Measurements from ENCODE around the gene HESX1.

The HESX1 gene

GRCh38 chr3:57184526-57184925, 15.3 kb downstream of the HESX1 start:
- TF ChIP-seq, protein P1, sequence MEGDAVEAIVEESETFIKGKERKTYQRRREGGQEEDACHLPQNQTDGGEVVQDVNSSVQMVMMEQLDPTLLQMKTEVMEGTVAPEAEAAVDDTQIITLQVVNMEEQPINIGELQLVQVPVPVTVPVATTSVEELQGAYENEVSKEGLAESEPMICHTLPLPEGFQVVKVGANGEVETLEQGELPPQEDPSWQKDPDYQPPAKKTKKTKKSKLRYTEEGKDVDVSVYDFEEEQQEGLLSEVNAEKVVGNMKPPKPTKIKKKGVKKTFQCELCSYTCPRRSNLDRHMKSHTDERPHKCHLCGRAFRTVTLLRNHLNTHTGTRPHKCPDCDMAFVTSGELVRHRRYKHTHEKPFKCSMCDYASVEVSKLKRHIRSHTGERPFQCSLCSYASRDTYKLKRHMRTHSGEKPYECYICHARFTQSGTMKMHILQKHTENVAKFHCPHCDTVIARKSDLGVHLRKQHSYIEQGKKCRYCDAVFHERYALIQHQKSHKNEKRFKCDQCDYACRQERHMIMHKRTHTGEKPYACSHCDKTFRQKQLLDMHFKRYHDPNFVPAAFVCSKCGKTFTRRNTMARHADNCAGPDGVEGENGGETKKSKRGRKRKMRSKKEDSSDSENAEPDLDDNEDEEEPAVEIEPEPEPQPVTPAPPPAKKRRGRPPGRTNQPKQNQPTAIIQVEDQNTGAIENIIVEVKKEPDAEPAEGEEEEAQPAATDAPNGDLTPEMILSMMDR (IDR thresholded peaks at IDR 0.05; ENCODE audit: low read length, missing control alignments): no peak
- H3K4me3 ChIP-seq (replicated peaks; ENCODE audit: low read depth, low read length): no peak overlapping the region
- no peak for DNase-seq (ENCODE audit: low read depth)

DNA sequence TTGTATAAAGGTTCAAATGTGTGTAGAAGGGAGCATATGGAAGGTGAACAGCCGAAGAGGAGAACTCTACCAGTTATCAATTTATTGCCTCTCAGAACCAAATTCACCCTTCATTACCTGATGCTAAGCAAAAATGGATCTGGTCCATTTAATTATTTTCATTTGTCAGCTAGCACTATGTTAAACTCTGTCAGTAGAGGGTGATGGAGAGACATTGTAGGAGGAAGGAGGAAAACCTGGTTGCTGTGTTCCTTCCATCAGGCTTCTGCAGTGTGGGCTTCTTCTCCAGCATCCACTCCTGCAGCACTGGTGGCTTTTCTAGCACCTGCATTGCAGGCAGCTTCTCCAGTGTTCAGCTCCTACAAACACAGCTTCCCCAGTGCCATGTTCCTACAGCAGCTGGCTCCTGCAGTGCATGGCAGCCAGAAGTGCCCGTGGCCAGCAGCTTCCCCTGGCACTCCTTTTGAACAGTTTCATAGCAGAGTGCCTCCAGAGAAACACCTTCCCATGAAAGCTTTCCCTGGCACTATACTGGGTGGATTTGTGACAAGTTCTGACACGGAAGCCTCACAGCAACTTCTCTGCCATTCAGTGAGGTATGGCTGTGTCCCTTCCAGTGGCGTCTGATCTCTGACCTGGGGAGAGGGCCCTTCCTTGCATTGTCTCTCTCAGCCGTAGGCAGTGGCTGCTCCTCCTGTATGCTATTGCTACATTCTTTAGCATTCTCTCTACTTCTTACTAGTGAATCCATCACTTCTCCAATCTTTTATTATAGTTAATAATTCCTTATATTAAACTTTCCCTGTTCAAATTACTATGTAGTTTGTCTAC, 20.0 kb downstream of the HESX1 start:
- peak; percentile 49 for DNase-seq (ENCODE audit: low read depth)
- TF ChIP-seq, protein P1 (IDR thresholded peaks at IDR 0.05; ENCODE audit: low read length, missing control alignments): peak; percentile 51
- no peak overlapping the region for H3K4me3 ChIP-seq (replicated peaks; ENCODE audit: low read depth, low read length)

DNA sequence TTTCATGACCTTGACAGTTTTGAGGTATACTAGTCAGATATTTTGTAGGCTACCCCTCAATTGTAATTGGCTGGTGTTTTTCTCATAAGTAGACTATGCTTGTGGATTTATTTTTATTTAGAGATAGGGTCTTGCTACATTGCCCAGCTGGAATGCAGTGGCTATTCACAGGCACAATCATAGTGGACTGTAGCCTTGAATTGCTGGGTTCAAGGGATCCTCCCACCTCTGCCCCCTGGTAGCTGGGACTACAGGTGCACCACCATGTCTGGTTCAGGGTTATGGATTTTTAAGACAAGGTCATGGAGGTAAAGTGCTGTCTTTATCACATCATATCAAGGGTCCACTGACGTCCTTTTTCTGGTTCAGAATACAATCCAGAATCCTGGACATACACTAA, 23.7 kb downstream of the HESX1 start:
- no peak for DNase-seq (ENCODE audit: low read depth)
- TF ChIP-seq, protein P1 (IDR thresholded peaks at IDR 0.05; ENCODE audit: low read length, missing control alignments): no peak
- no peak overlapping the region for H3K4me3 ChIP-seq (replicated peaks; ENCODE audit: low read depth, low read length)

GRCh38 chr3:57173687-57174086, 26.1 kb downstream of the HESX1 start:
- no peak for DNase-seq (ENCODE audit: low read depth)
- no peak overlapping the region for H3K4me3 ChIP-seq (replicated peaks; ENCODE audit: low read depth, low read length)
- TF ChIP-seq, protein P1 (IDR thresholded peaks at IDR 0.05; ENCODE audit: low read length, missing control alignments): no peak

DNA sequence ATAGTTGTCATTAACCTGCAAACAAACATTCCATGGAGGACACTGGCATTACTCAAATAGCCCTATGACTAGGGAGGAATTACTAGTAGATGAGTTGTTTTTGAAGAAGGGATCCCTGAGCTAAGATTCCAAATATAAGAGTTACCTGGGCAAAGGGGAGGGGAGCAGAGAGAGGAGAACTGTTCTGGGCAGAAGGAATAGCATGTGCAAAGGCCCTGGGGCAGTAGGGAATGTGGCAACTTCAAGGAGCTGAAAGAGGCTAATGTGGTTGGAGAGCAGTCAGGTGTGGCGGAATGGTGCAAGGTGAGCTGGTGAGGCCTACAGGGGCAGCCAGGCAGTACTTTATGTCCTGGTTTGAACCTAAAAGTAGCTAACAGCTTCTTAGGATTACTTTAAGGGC, 28.8 kb downstream of the HESX1 start:
- DNase-seq (ENCODE audit: low read depth): no peak
- no peak overlapping the region for H3K4me3 ChIP-seq (replicated peaks; ENCODE audit: low read depth, low read length)
- TF ChIP-seq, protein P1 (IDR thresholded peaks at IDR 0.05; ENCODE audit: low read length, missing control alignments): no peak

- TF ChIP-seq, protein P1 (IDR thresholded peaks at IDR 0.05; ENCODE audit: low read length, missing control alignments): peak; percentile 69
- peak overlapping the region; percentile 56 for H3K4me3 ChIP-seq (replicated peaks; ENCODE audit: low read depth, low read length)
- peak; percentile 71 for DNase-seq (ENCODE audit: low read depth)
Observed at GRCh38 chr3:57169872-57170623, 29.7 kb downstream of the HESX1 start.
